HG02885 (cell line): ENCODE measurements around the gene AQP1.

Experiments
- ATAC-seq: cut with Tn5 transposase; IDR thresholded peaks from one replicate; pipeline ENCODE4 v1.9.1; 2021; ENCODE audit warnings: mild to moderate bottlenecking; ENCODE audit not compliant: unreplicated experiment, poor library complexity

Gene AQP1

GRCh38 chr7:30880941-30881340 is 30.7 kb upstream of the AQP1 start:
- ATAC-seq, result no peak

- ATAC-seq, result no peak
Observed at GRCh38 chr7:30881448-30881847, 30.2 kb upstream of the AQP1 start.

- ATAC-seq, result no peak
Observed at GRCh38 chr7:30884881-30885280, 26.8 kb upstream of the AQP1 start.

- ATAC-seq, result no peak
Observed at GRCh38 chr7:30886608-30887011, 25.0 kb upstream of the AQP1 start.

- no peak for ATAC-seq
Observed at GRCh38 chr7:30887464-30887872, 24.2 kb upstream of the AQP1 start.

GRCh38 chr7:30888747-30889146 is 22.9 kb upstream of the AQP1 start:
- no peak for ATAC-seq

GRCh38 chr7:30890226-30890625 is 21.4 kb upstream of the AQP1 start:
- no peak for ATAC-seq

- no peak for ATAC-seq
Observed at GRCh38 chr7:30893357-30893756, 18.3 kb upstream of the AQP1 start.

GRCh38 chr7:30894009-30894408 is 17.6 kb upstream of the AQP1 start:
- ATAC-seq, result no peak

- ATAC-seq, result no peak
Observed at GRCh38 chr7:30894866-30895605, 16.6 kb upstream of the AQP1 start.

- ATAC-seq, result no peak
Observed at GRCh38 chr7:30896036-30896435, 15.6 kb upstream of the AQP1 start.

- ATAC-seq, result no peak
Observed at GRCh38 chr7:30896783-30897637, 14.6 kb upstream of the AQP1 start.

GRCh38 chr7:30897770-30898169 is 13.9 kb upstream of the AQP1 start:
- no peak for ATAC-seq

- no peak for ATAC-seq
Observed at GRCh38 chr7:30898411-30898810, 13.2 kb upstream of the AQP1 start.

GRCh38 chr7:30899066-30899465 is 12.6 kb upstream of the AQP1 start:
- no peak for ATAC-seq

GRCh38 chr7:30899630-30900029 is 12.0 kb upstream of the AQP1 start:
- ATAC-seq, result no peak

GRCh38 chr7:30900053-30900452 is 11.6 kb upstream of the AQP1 start:
- ATAC-seq, result no peak

- no peak for ATAC-seq
Observed at GRCh38 chr7:30900803-30901362, 10.8 kb upstream of the AQP1 start.

GRCh38 chr7:30901856-30902255 is 9.8 kb upstream of the AQP1 start:
- no peak for ATAC-seq

GRCh38 chr7:30902466-30902865 is 9.2 kb upstream of the AQP1 start:
- no peak for ATAC-seq

- no peak for ATAC-seq
Observed at GRCh38 chr7:30903146-30903545, 8.5 kb upstream of the AQP1 start.
